Measurements from ENCODE around the gene FTSJ1. TPM values are rescaled to one million over a fixed set of nuclear protein-coding genes. Genes with fewer than 3 reads are reported as not detected.

FTSJ1 gene
- total RNA-seq, 2 experiments from 2014 or later: 54.7 to 66.1 TPM

DNA sequence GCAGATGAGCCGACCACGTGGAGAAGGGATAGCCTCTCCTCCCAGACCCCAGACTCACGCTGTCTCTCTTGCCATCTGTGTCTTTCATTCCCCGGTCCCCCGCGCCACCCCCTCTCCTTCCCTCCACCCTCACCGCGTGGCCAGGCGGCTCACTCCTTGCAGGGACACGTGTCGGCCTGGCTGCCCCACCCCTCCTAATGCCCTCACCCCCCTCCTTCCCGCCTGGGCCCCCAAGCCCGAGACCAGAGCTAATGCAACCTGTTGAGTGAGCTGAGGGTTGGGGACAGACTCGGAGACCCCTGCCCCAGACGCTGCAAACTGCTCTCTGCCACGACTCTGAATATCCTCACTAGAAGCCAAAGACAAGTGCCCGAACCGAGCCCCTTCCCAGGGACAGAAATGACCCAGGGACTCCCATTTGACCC is 7.7 kb upstream of the FTSJ1 start:
- Histone ChIP-seq H4K20me1 (ENCODE audit: insufficient read depth, low read length) (no peaks in the 10 kb centered on the region), H3K36me3 (ENCODE audit: insufficient read depth, low read length) (peaks cover 31% of the 10 kb centered on the region), H3K4me1 (ENCODE audit: insufficient read depth, low read length, poor library complexity, severe bottlenecking) (peaks cover 16% of the 10 kb centered on the region), H2AFZ (ENCODE audit: low read length) (peak overlapping the region; percentile 92; the same call in 1 of the 2 replicates), H3K9me2 (ENCODE audit: insufficient read depth, low read length) (no peaks in the 10 kb centered on the region), H3K27ac (ENCODE audit: low read depth, low read length, poor library complexity, severe bottlenecking) (peak overlapping the region; percentile 64), H3K79me2 (ENCODE audit: insufficient read depth, low read depth, low read length) (peaks cover 15% of the 10 kb centered on the region), H3K4me3 (ENCODE audit: low read depth, low read length, poor library complexity, severe bottlenecking) (peak overlapping the region; percentile 94), H3K9me3 (ENCODE audit: low read length) (no peaks in the 10 kb centered on the region), H3K4me2 (ENCODE audit: low read length) (peak overlapping the region; percentile 88)
- intact Hi-C loops (cut with micrococcal nuclease; ENCODE audit: unreplicated experiment): loop anchor here (5.0 kb wide), 1 partner anchor 69 kb away; the partner anchor contains the start of gene TBC1D25
- ChIA-PET CTCF (ENCODE audit: unreplicated experiment) (interaction anchor here (0.6 to 1.0 kb wide), 2 partner anchors 71 to 724 kb away, joined by 4 to 9 read pairs; partner anchors contain the start of gene TBC1D25), POLR2A (interaction anchor here (0.5 to 1.8 kb wide), 2 partner anchors 72 to 81 kb away, joined by 3 to 6 read pairs; partner anchors contain the start of gene TBC1D25)
- no TSS peak for BruUV-seq (replicated peaks)
- TF ChIP-seq EZH2phosphoT487 (IDR thresholded peaks at IDR 0.05; ENCODE audit: borderline replicate concordance, low read depth, low read length): no peak
- TF ChIP-seq, protein P1, sequence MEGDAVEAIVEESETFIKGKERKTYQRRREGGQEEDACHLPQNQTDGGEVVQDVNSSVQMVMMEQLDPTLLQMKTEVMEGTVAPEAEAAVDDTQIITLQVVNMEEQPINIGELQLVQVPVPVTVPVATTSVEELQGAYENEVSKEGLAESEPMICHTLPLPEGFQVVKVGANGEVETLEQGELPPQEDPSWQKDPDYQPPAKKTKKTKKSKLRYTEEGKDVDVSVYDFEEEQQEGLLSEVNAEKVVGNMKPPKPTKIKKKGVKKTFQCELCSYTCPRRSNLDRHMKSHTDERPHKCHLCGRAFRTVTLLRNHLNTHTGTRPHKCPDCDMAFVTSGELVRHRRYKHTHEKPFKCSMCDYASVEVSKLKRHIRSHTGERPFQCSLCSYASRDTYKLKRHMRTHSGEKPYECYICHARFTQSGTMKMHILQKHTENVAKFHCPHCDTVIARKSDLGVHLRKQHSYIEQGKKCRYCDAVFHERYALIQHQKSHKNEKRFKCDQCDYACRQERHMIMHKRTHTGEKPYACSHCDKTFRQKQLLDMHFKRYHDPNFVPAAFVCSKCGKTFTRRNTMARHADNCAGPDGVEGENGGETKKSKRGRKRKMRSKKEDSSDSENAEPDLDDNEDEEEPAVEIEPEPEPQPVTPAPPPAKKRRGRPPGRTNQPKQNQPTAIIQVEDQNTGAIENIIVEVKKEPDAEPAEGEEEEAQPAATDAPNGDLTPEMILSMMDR (conservative IDR thresholded peaks at IDR 0.05; ENCODE audit: low read length): no peak
- DNase-seq (ENCODE audit: low spot score): peak; percentile 43

DNA sequence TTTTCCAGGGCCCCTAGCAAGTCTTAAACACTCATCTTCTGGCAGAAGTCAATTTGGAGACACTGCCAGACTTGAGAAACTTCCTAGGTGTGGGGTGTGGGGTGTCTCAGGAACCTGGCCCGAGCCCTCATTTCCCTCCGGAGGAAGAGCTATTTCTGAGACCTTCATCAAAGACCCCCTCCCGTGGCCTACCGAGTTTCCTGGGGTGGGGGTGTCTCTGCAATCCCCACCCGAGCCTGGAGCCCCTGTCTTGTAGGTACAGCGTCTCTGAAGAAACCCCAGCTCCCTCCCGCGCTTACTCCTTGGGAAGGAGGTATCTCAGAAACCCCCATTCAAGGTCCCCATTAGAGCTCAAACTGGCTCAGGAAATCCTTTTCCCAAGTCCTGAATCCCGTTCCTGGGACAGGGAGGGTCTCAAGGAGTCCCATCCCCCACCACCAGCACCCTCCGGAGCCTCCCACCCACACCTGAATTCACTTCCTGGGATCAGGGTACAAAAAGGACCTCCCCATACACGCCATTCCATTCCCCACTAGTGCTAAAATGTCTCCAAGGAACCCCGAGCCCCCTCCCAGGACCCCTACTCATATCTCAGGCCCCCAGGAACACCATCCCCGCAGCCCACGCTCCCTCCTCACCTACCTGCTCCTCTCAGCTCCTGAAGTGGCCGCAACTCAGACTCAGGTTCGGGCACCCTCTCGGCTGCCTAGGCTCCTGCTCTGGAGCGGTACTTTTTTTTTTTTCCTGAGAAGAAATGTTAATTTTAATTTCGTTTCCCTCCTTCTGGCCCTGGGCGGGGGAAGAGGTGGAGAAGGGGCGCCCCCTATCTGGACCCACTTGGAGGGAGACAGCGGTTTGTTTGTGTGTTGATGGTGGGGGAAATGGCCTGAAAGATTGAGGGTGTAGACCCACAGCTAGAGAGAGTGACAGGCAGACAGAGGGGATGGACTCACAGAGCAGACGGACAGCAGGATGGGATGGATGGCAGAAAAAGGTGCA is 7.0 kb upstream of the FTSJ1 start:
- Histone ChIP-seq H3K9me2 (ENCODE audit: insufficient read depth, low read length) (no peaks in the 10 kb centered on the region), H3K4me2 (ENCODE audit: low read length) (peak overlapping the region; percentile 88), H3K4me1 (ENCODE audit: insufficient read depth, low read length, poor library complexity, severe bottlenecking) (peaks cover 16% of the 10 kb centered on the region), H3K79me2 (ENCODE audit: insufficient read depth, low read depth, low read length) (peaks cover 15% of the 10 kb centered on the region), H3K36me3 (ENCODE audit: insufficient read depth, low read length) (peaks cover 29% of the 10 kb centered on the region), H3K4me3 (ENCODE audit: low read depth, low read length, poor library complexity, severe bottlenecking) (peak overlapping the region; percentile 94), H3K9me3 (ENCODE audit: low read length) (no peaks in the 10 kb centered on the region), H4K20me1 (ENCODE audit: insufficient read depth, low read length) (no peaks in the 10 kb centered on the region), H2AFZ (ENCODE audit: low read length) (peak overlapping the region; percentile 92; the same call in 1 of the 2 replicates), H3K27ac (ENCODE audit: low read depth, low read length, poor library complexity, severe bottlenecking) (peak overlapping the region; percentile 64)
- intact Hi-C loops (cut with micrococcal nuclease; ENCODE audit: unreplicated experiment): loop anchor here (5.0 kb wide), 1 partner anchor 68 kb away; the partner anchor contains the start of gene TBC1D25
- no TSS peak for BruUV-seq (replicated peaks)
- ChIA-PET CTCF (ENCODE audit: unreplicated experiment) (interaction anchor here (0.6 kb wide), 1 partner anchor 724 kb away, joined by 9 read pairs; no protein-coding TSS in a partner anchor), POLR2A (interaction anchor here (0.7 to 1.8 kb wide), 2 partner anchors 71 to 103 kb away, joined by 3 to 6 read pairs; partner anchors contain the start of gene TBC1D25)
- peak; percentile 66 for DNase-seq (ENCODE audit: low spot score)
- TF ChIP-seq EZH2phosphoT487 (IDR thresholded peaks at IDR 0.05; ENCODE audit: borderline replicate concordance, low read depth, low read length): no peak
- TF ChIP-seq, protein P1 (conservative IDR thresholded peaks at IDR 0.05; ENCODE audit: low read length): peak; percentile 81
